Adipose tissue (tissue), 3 donors: ENCODE data around the gene GMDS. TPM values are rescaled to one million over a fixed set of nuclear protein-coding genes. Genes with fewer than 3 reads are reported as not detected.

Source experiments
- H3K27ac ChIP-seq: one replicate; pipeline ENCODE4 v1.5.1; 2013; ENCODE audit warnings: low read depth, low read length
- whole genome bisulfite sequencing, 3 donors: extraction: QIAGEN DNeasy Blood & Tissue Kit; methylation state at CpG; one replicate each; pipeline ENCODE4 v1.1.7; 2013; 5-methylcytosine and 5-hydroxymethylcytosine counted together
- polyA plus RNA-seq, 3 donors: library from polyadenylated mRNA; stranded (reverse); fragments of 200-250 nt; gene quantifications; one replicate each; pipeline ENCODE4 v1.2.3, GENCODE V29; 2013
- donor health status: healthy with polysubstance abuse.
- donor health status: Bipolar disorder and iron deficiency.
- donor health status: healthy.

GMDS gene
- polyA plus RNA-seq, 3 donors: 13.6 to 21.4 (median 14.9) TPM

DNA sequence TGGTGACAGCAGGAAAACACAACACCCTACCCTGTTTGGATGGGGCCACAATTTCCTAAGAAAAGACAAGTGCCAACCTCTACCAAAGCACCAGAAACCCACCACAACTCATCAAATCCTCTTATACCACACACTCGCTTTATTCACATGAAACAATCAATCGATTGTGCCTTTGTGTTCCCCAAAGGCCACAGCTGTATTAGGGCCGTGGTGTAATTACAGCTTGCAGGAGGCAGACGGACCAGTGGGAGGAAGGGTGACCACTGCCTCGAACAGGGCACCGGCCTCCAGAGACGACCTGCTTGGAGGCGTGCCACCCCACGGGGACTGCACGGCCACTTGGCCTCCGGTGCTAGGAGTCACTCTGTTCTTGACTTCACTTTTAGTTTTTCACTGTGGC is 371.6 kb downstream of the GMDS start:
- no peak overlapping the region for H3K27ac ChIP-seq
- WGBS, 3 donors: 87 to 89% (median 89%) methylated on average over 11 of the region's 11 CpGs

- WGBS, 3 donors: 55 to 74% (median 65%) methylated on average over 11 of the region's 11 CpGs
- H3K27ac ChIP-seq: no peak overlapping the region
Observed at GRCh38 chr6:1872649-1873131, 372.7 kb downstream of the GMDS start.

GRCh38 chr6:1871724-1872315 is 373.6 kb downstream of the GMDS start:
- H3K27ac ChIP-seq: no peak overlapping the region
- 62 to 78% (median 70%) methylated on average over 8 of the region's 8 CpGs for WGBS, 3 donors

DNA sequence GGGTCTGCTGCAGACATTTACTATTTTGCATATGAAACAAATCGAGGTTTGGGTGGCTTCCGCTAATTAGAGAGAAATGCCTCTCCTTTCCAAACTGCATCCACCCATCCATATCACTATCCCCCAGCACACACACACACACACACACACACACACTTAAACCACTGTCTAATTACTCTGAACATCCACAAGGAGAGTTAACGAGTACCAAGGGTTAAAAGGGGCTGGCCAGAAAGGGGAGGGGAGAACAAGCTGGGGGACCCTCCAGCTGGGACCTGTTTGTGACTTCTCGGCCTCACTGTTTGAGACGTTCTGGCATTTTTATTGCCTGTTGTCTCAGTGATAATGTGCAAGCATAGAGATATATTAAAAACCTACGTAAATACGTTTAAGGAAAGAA is 374.5 kb downstream of the GMDS start:
- 75 to 89% (median 89%) methylated on average over 7 of the region's 7 CpGs for WGBS, 3 donors
- no peak overlapping the region for H3K27ac ChIP-seq

GRCh38 chr6:1870251-1870650 is 375.2 kb downstream of the GMDS start:
- WGBS, 3 donors: 93 to 94% (median 93%) methylated on average over 5 of the region's 5 CpGs
- H3K27ac ChIP-seq: no peak overlapping the region

GRCh38 chr6:1869769-1870168 is 375.6 kb downstream of the GMDS start:
- no peak overlapping the region for H3K27ac ChIP-seq
- WGBS, 3 donors: 95% methylated on average over 6 of the region's 6 CpGs

GRCh38 chr6:1869308-1869707 is 376.1 kb downstream of the GMDS start:
- 91 to 95% (median 94%) methylated on average over 3 of the region's 3 CpGs for WGBS, 3 donors
- H3K27ac ChIP-seq: no peak overlapping the region

DNA sequence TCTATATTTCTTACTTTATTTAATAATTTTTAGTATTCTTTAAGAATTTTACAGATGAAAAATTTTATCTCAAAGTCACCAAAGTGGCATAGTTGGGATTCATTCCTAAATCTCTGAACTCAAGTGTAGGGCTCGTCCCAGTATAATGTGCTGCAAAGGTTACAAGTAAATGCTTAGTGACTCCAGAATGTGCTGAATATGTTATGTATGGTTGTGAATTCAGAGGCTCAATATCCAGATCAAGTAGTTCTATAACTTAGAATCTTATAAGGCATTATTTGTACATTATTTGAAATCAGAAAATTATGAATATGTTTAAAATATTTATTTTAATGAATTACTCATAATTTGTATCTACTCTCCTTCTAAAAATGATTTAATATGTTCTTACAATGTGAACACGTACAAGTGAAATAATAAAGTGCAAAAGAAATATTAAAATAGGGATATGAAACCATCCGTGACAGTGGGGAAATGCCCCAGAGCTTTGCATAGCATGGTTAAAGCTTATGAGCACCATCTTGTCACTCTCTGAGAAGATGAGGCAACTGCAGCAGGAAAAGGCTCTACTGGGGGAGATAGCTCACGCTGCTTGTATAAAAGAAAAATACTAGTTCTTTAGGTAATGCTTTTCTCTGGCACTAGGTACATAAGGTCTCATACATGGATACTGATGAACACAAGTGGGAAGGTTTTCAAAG is 376.7 kb downstream of the GMDS start:
- H3K27ac ChIP-seq: no peak overlapping the region
- WGBS, 3 donors: 89 to 96% (median 93%) methylated on average over 4 of the region's 4 CpGs

GRCh38 chr6:1867197-1867596 is 378.2 kb downstream of the GMDS start:
- H3K27ac ChIP-seq: no peak overlapping the region

DNA sequence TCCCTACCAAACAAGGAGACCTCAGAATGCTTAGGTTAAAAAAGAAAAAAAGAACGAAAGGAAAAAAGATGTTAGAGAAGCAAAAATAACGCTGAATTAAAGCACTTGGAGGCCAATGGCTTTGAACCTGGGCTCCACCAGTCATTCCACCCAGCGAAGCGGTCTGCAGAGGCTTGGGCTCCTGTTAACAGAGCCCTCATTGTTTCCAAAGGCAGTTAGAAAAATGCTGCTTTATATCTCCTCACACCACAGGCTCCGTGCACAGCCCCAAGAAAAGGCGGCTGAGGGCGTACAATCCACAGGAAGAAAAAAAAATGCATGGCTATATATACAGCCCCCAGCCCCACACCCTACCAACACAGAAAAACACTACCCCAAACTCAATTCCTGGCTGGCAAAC is 379.8 kb downstream of the GMDS start:
- 79 to 91% (median 85%) methylated on average over 7 of the region's 7 CpGs for WGBS, 3 donors
- H3K27ac ChIP-seq: no peak overlapping the region

More at GRCh38 chr6:1867197-1867596, 378.2 kb downstream of the GMDS start:
- WGBS, 3 donors: 25 to 97% (median 95%) methylated on average over 3 of the region's 3 CpGs

DNA sequence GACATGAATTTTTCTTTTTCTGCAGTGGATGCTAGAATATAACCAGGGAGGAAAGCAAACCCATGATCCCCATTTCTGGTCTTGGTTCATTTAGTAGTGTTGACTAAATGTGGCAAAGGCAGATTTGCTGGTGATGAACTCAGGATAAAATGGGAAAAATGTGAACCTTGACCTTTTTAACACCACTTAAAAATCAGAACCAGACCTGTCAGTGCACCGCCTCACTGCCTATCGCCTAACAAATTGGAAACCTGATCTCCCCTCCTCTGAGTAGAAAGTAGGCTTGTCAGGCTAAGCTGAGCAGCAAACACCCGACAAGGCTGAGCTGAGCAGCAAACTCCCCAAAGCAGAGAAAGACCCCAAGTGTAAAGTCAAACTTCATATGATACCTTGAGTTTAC is 380.9 kb downstream of the GMDS start:
- no peak overlapping the region for H3K27ac ChIP-seq
- WGBS, 3 donors: 55 to 97% (median 93%) methylated on average over 3 of the region's 3 CpGs

GRCh38 chr6:1862411-1862810 is 383.0 kb downstream of the GMDS start:
- WGBS, 3 donors: 41 to 78% (median 77%) methylated on average over 2 of the region's 2 CpGs
- no peak overlapping the region for H3K27ac ChIP-seq

DNA sequence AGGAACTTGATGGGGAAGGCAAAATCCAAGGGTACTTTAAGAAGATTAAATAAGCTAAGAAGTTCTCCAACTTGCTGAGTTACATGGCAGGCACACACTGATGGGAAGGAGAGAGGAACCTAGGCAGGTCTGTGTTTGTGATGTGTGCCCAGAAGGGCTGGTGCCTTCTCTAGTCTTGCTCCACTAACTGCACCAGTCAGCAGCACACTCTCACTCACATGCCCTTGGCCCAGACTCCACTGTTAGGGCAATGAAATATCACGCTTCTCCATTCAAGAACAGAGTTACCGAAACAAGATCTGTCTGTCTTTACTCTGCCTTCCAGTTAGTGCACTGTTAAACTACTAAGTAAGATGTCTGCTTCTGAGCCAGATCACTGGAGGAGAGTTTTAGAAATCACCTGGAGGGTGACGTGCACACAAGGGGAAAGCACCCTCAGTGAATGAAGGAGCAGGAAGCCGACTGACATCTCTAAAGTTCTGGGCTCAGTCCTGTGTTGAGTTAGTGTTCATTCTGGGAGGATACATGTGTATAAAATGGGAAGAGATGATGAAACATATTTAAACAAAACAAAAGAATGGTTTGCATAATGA is 384.6 kb downstream of the GMDS start:
- H3K27ac ChIP-seq: no peak overlapping the region

GRCh38 chr6:1858859-1859258 is 386.5 kb downstream of the GMDS start:
- 93 to 97% (median 97%) methylated on average over 6 of the region's 6 CpGs for WGBS, 3 donors
- H3K27ac ChIP-seq: no peak overlapping the region

More for the DNA sequence above, 384.6 kb downstream of the GMDS start:
- 96 to 98% (median 97%) methylated on average over 4 of the region's 4 CpGs for whole genome bisulfite sequencing, 3 donors

DNA sequence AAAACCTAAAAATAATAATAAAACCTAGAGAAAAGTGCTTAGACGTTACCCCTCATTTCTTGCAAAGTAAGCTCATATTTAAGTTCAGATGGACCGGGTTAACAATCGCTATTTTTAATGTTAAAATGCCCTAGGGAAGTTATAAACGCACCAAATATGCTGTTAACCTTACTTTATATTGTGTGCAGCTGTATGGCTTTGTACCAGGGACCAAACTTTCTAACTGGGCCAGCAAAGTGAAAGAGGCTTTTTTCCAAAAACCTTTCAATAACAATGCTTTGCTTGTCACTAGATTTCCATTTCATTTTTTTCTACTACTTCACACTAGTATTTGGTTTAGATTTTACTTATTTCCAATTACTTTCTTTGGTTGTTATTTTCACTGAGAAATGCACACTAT is 387.2 kb downstream of the GMDS start:
- WGBS, 3 donors: 44 to 84% (median 46%) methylated on average over 4 of the region's 4 CpGs
- no peak overlapping the region for H3K27ac ChIP-seq

DNA sequence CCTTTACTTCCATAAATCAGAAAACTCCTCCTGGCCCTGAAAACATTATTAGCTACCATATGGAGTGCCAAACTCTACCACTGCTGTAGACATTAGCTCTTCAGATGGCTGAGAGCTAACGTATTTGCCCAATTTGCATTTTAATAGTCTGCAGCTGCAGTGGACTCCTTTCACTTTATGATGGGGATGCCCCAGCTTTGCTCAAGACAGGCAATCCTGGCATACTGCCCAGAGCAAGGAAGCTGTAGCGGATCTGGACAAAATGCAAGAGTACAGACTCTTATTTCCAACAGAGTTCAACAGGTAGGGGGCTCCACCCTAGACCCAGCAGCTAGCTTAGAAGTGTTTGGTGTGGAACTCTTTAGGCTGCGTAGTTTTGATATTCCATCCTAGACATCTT is 389.0 kb downstream of the GMDS start:
- 44 to 79% (median 47%) methylated on average over 3 of the region's 3 CpGs for WGBS, 3 donors
- no peak overlapping the region for H3K27ac ChIP-seq

GRCh38 chr6:1855890-1856289 is 389.5 kb downstream of the GMDS start:
- WGBS, 3 donors: 69 to 91% (median 70%) methylated on average over 4 of the region's 4 CpGs
- no peak overlapping the region for H3K27ac ChIP-seq

GRCh38 chr6:1854296-1854695 is 391.1 kb downstream of the GMDS start:
- 98% methylated on average over 2 of the region's 2 CpGs for WGBS, 3 donors
- no peak overlapping the region for H3K27ac ChIP-seq

- 74 to 89% (median 86%) methylated on average over 1 of the region's 1 CpG for WGBS, 3 donors
- no peak overlapping the region for H3K27ac ChIP-seq
Observed at GRCh38 chr6:1853761-1854160, 391.6 kb downstream of the GMDS start.
